DMS79 (cell line): ENCODE measurements around the gene RBM26.
A peak's percentile ranks its signal among the peaks of the same experiment; 100 is the strongest.

Experiments used
- DNase-seq: peaks from one replicate; lab custom pipeline; 2025; lab: John Stamatoyannopoulos, UW

The RBM26 gene

GRCh38 chr13:79423801-79424642, 18.0 kb upstream of the RBM26 start:
- DNase-seq = no peak

GRCh38 chr13:79423340-79423739, 17.3 kb upstream of the RBM26 start:
- no peak for DNase-seq

- no peak for DNase-seq
Observed at GRCh38 chr13:79419365-79419764, 13.3 kb upstream of the RBM26 start.

- DNase-seq = no peak
Observed at GRCh38 chr13:79417741-79418140, 11.7 kb upstream of the RBM26 start.

- peak; percentile 38 for DNase-seq
Observed at GRCh38 chr13:79413521-79413920, 7.5 kb upstream of the RBM26 start.

GRCh38 chr13:79409828-79410227, 3.8 kb upstream of the RBM26 start:
- DNase-seq = no peak

- DNase-seq = no peak
Observed at GRCh38 chr13:79407349-79407979, 1.4 kb upstream of the RBM26 start.

- DNase-seq = peak; percentile 24
Observed at GRCh38 chr13:79406597-79406908, 498 bp upstream of the RBM26 start.

- DNase-seq = no peak
Observed at GRCh38 chr13:79405501-79405830, 589 bp downstream of the RBM26 start.

- DNase-seq = no peak
Observed at GRCh38 chr13:79404985-79405384, 1.1 kb downstream of the RBM26 start.

GRCh38 chr13:79404361-79404760, 1.7 kb downstream of the RBM26 start:
- no peak for DNase-seq

GRCh38 chr13:79403113-79403512, 2.9 kb downstream of the RBM26 start:
- no peak for DNase-seq

GRCh38 chr13:79402679-79403078, 3.4 kb downstream of the RBM26 start:
- DNase-seq = no peak

GRCh38 chr13:79402074-79402635, 3.9 kb downstream of the RBM26 start:
- DNase-seq = no peak

GRCh38 chr13:79401259-79402070, 4.6 kb downstream of the RBM26 start:
- no peak for DNase-seq

GRCh38 chr13:79398915-79399314, 7.1 kb downstream of the RBM26 start:
- DNase-seq = no peak

GRCh38 chr13:79398127-79398526, 7.9 kb downstream of the RBM26 start:
- no peak for DNase-seq

- no peak for DNase-seq
Observed at GRCh38 chr13:79395881-79396280, 10.2 kb downstream of the RBM26 start.

GRCh38 chr13:79393564-79394249, 12.3 kb downstream of the RBM26 start:
- DNase-seq = no peak

- DNase-seq = no peak
Observed at GRCh38 chr13:79392882-79393563, 13.0 kb downstream of the RBM26 start.

- no peak for DNase-seq
Observed at GRCh38 chr13:79389026-79389425, 17.0 kb downstream of the RBM26 start.

GRCh38 chr13:79387853-79388252, 18.2 kb downstream of the RBM26 start:
- no peak for DNase-seq
